GM21717 (cell line): ENCODE measurements around the gene CEP350.
"Not testable (repeated sequence)": the region's sequence is repeated elsewhere in the genome, so short reads cannot be mapped to it uniquely, and the experiment has no call there.

Experiments
- ATAC-seq: cut with Tn5 transposase; IDR thresholded peaks from one replicate; pipeline ENCODE4 v1.9.1; 2021; ENCODE audit warnings: mild to moderate bottlenecking, moderate library complexity; ENCODE audit not compliant: unreplicated experiment

The CEP350 gene

DNA sequence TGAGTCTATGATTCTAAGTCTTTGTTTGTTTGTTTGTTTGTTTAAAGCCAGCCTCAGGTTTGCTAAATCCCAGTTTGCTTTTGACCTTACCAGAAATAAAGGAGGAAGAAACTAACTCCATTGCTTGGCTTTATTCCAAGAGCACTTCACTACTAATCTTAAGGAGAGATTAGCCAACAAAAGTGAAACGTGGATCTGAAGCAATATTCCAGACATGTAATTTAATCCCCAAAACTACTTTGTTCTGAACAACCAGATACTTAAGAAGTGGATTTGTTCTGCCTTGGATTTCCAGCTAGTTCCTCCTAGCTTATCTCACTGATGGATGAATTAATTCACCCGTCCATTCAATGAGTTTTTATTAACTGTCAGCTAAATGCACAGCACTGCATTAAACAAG lies 15.9 kb upstream of the CEP350 start:
- no peak for ATAC-seq

GRCh38 chr1:179939941-179940340 lies 14.7 kb upstream of the CEP350 start:
- ATAC-seq: no peak

GRCh38 chr1:179941454-179941853 lies 13.2 kb upstream of the CEP350 start:
- no peak for ATAC-seq

- no peak for ATAC-seq
Measured at GRCh38 chr1:179950651-179951050, 4.0 kb upstream of the CEP350 start.

DNA sequence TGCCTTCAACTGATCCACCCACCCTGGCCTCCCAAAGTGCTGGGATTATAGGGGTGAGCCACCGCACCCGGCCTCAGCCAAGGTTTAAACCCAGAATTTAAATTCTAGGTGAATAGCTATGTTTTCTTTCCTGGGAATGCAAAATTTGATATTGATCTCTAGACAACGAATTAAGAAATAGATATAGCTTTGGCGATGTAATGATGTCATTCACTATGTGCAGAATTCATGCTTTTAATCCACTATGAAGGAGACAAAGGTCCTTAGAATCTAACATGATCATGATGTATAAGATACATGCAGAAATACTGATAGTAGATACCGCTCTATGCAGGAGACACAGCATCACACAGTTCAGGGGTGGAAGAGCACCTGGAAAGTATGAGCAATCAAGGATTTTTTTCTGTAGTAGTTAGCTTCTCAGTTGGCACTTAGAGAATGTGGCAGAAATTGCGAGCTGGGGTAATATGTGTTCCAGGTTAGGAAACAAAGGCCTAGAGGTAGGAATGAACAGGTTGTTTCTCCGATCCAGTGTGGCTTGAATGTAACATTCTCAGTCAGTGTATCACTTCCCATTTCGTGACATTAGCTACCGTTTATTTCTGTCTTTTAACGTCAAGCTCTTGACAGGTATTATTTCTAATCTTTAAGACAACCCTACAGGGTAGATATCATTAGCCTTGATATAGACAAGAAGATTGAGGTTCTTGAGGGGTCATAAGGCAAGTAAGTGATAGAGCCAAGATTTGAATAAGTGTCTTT lies 3.0 kb upstream of the CEP350 start:
- ATAC-seq: no peak

- ATAC-seq: no peak
Measured at GRCh38 chr1:179952186-179952585, 2.4 kb upstream of the CEP350 start.

DNA sequence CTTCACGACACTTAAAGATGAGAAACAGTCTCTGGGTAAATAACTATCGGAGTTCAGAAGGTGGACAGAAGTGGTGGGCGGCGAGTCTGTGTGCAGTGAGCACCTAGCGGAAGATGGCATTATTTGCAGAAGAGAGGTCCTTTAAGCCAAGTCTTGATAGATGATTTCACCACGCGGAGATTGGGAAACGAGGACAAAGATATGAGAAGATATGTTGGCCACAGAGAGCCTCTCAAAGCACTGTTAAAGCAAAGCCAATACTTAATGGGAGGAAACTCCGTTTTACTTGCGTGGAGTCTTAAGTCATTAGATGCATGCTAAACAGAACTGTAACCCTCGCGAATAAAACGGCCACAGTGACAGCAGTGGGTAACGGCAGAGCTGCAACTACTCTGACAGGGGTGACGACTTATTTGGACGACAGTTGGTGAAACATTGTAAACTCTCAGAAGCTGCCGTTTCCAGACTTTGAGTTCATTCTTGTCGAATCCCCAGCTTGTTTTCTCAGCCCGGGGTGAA lies 577 bp upstream of the CEP350 start:
- peak; percentile 20 for ATAC-seq

GRCh38 chr1:179955287-179955680 lies 674 bp downstream of the CEP350 start:
- ATAC-seq: no peak

DNA sequence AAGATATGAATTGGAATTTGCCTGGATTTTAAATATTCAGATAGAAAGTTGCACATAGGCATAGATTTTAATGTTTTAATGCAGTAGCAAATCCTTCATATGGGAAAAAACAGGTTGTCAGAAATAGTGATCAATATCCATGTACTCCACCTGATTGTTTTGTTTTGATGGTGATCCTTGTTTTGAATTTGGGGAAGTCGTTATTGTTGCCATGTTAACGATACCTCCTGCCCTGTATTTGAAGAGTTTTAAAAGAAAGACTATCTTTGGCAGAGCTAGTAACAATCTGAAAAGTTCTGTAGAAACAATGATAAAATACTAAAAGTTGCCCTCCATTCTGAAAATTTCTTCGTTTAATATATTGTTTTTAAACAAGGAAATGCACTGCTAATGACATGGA lies 1.1 kb downstream of the CEP350 start:
- ATAC-seq: no peak

DNA sequence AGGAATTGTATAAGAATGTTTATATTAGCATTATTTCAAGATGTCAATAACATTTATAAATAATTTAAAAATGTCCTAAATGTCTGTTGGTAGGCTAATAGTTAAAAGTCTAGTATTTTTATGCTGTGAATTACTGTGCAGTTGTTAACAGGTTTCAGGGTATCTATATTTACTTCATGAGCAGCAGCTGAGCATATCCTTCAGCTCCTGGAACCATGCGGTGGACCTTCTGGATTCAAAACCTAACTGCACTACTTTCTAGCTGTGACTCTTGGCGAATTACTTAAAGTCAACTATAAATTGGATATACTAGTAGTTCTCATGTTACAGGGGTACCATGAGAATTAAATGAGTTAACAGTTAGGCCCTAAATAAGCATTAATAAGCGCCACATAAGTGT lies 3.7 kb downstream of the CEP350 start:
- no peak for ATAC-seq

- not testable (repeated sequence) for ATAC-seq
Measured at GRCh38 chr1:179962168-179962567, 7.6 kb downstream of the CEP350 start.

DNA sequence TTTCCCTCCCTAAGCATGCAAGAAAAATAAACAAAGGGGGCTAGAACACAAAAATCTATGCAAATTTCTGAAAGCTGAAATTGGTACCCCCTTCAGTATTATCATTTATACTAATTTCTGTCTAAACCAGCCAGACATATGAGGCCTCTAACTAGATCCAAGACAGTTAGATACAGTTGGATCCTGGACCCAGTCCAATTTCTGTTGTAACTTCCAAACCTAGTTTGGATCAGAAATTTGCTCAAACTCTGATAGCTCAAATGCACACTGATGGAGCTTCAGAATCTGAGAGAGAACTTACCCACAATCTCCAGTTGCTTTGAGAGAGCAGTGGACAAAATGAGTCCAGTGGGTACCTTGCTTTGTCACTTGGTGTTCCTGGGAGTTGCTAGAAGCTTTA lies 11.9 kb downstream of the CEP350 start:
- no peak for ATAC-seq

GRCh38 chr1:179968284-179968993 lies 13.8 kb downstream of the CEP350 start:
- no peak for ATAC-seq

DNA sequence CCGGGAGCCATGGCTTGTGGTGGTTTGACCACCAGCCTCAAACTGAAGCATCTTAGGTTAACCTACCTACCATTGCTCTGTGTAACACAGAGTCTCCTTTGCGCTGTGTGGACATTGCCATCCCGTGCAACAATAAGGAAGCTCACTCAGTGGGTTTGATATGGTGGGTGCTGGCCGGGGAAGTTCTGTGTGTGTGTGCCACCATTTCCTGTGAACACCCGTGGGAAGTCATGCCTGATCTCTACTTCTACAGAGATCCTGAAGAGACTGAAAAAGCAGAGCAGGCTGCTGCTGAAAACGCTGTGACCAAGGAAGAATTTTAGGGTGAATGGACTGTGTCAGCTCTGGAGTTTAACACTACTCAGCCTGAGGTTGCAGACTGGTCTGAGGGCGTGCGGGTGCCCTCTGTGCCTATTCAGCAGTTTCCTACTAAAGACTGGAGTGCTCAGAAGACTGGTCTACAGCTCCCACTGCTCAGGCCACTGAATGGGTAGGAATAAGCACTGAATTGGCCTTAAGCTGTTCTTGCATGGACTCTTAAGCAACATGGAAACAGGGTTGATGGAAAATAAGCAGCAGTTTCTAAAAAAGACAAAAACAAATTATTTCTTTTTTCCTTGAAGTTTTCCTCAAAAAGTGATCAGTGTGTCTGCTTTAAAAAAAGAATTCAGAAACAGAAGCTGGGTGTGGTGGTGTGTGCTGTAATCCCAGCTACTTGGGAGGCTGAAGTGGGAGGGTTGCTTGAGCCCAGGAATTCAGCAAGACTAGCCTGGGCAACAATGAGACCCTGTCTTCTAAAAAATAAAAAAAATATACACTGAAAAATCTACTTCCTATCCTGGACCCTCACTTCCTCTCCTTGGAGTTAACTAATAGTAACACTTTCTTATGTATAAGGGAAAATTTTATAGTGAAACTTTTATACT lies 14.6 kb downstream of the CEP350 start:
- no peak for ATAC-seq

DNA sequence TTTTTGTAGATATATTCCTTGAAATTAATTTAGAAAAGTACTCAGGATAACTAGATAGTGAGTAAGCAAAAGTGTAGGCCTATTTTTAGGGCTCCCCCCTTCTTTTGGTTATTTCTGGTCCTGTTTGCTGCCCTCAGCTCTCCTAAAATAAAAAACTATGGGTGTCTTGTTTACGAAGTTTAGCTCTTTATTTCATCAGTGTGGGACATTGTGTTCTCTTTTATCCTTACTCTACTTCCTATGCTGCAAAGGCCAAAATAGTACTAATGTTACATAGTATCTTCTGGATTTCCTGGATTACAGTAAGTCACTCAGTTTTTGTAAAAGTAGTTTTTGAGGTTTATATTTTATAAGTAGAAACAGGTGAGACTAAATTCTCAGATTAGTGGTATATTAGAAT lies 15.4 kb downstream of the CEP350 start:
- ATAC-seq: no peak

DNA sequence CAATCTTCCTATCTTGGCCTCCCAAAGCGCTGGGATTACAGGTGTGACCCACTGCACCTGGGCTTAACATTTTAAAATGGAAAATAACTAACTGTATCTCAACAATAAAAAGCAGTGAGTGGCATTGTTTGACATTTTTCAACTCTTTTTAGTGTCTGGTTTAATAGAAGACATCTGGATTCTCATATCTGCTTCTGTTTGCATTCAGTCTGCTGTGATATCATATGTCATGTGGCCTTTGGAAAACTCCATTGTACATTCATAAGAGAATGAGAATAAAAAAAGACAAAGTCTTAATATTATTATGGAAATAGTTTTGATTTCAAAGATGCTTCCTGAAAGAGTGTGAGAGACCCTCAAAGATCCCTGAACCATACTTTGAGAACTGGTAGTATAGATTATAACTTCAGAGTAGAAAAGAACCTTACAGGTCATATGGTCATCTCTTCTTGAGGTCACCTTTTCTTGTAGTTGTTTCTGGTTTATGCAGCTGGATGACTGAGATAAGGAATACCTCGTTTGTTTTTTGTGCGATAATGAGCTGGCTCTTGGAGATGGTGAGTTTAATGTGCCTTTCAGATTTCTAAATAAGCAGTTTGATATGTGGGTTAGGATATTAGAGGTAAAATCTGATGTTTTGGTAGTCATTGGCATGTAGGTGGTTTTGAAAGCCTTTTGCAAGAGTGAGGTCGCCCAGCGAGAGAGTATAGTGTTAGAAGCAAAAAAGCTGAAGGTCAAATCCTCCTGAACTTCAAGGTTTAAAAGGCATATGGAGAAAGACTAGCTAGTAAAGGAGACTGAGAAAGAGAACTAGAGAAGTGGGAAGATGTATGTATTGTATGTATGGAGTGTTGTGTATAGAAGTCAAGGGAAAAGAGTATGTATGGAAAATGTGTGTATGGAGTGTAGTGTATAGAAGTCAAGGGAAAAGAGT lies 17.2 kb downstream of the CEP350 start:
- ATAC-seq: no peak

DNA sequence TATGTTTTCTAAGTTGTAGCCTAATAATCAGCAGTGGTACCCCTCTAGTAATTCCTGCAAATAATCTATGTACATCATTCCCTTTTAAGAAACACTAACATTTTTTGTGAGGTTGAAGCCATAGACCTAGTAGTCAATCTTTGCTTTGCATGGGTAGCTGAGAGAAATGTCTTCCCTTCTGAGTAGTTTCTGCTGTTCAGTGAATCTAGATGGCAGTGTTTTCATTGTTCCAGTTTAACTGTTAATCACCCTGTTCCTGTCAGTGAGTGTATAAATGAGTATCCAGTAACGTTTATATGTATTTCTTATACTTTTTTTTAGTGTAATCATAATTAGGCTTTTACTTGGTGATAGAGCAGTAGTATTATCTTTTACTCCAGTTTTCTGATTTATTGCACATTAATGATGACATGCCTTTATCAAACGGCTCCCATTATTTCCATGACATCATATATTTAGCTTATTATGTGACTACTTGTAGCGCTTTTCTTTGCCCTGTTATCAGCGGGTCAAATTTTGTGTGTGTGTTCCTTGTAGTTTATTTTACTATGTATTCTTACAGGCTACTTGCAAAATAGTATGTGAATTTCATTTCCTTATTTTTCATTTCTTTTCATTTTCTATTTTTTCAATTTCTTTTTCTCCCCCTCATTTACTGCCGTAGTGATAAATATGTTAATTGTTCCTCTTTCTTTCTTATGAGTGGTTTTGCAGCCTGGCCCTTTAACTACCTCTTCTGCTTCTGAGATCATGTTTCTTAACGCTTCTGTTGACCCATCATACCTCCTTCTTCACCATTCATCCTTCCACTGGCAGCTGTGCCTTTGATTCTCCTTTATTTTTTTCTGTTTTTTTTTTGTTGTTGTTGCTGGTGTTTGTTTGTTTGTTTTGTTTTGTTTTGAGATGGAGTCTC lies 18.8 kb downstream of the CEP350 start:
- ATAC-seq: no peak

DNA sequence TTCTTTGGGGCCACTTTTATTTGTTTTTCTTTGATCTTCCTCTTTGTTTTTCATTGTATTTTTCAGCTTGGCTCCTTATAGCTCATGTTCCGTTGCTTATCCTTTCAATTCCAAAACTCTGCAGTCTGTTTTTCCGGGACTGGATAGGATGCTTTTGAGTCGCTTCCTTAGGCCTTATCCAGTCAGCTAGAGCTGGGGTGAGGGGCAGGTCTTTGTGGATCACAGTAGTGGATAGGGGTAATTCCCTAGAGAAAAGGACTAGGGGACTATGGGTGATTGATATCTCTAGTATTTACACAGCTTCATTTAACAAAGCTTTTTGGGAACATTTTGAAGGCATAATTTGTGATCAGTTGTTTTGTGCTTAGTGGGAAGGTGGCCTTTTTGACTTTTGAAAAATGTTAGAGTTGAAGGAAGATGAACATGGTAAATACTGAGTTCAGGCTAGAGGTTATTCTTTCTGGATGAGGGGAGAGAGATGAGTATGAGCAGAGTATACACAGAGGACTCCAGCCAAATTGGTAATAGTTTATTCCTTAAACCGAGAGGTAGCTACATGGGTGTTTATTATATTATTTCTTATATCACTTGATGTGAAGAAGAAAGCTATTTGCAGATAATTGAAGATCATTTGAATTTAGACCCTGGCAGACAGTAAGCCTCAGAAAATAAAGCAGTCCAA lies 22.5 kb downstream of the CEP350 start:
- no peak for ATAC-seq
